SH-SY5Y (cell line): ENCODE measurements around the gene FSTL4.

Source experiments
- GATA2 ChIP-seq: IDR thresholded peaks from 2 replicates; pipeline ENCODE4 v1.6.1; 2011; ENCODE audit warnings: mild to moderate bottlenecking, low read depth, low read length
- GATA3 ChIP-seq: IDR thresholded peaks from 2 replicates; pipeline ENCODE4 v1.6.1; 2011; ENCODE audit warnings: low read depth, mild to moderate bottlenecking, low read length, moderate library complexity

FSTL4 gene

DNA sequence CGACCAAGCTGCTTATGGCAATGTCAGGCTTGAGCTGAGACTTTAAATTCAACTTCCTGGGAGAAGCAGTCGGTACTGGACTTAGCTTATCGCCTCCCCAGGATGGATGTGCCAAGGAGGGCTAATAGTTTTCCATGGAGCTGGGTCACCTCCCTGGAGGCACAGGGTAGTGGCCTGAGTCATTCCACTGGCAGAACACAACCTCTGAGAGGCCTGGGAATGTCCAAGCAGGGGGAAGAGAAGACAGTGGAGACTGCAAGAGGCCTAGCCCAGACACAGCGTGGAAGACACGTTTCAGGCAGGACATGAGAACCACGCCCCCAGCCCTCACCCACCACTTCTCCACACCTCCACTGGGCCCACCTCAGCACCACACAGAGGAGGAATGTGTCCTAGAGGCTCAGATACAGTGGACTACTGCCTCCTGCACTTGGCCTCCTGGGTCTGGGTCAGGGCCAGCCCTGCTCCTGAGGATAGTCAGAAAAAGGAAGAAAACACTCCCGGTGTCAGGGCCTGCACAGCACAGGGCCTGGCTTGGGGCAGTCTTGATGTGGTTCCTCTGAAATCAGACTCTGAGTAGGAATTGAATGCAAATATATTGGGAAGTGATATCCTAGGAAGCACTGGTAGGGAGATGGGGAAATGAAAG, 171.8 kb downstream of the FSTL4 start:
- TF ChIP-seq GATA2 (no peak), GATA3 (no peak)

- TF ChIP-seq GATA3 = no peak
- TF ChIP-seq GATA2 = no peak
Observed at GRCh38 chr5:133439859-133440258, 172.5 kb downstream of the FSTL4 start.

GRCh38 chr5:133438487-133438886, 173.9 kb downstream of the FSTL4 start:
- no peak for TF ChIP-seq GATA3
- TF ChIP-seq GATA2 = no peak

DNA sequence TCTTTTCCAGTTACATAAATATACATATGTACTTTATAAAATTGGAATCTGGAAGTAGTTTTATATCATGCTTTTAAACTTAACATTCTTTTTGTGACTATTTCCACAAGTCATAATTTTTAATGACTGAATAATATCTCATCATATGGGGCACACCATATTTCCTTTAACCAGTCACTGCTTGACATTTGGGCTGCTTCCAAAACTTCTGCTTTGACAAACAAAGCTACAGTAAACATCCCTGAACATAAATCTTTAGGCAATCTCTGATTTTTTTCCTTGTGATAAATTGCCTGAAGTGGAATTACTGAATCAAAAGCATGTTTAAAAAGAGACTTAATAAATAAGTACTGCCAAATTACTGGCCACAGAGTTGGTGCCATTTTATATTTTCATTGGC, 178.0 kb downstream of the FSTL4 start:
- TF ChIP-seq GATA2 (no peak), GATA3 (no peak)

- TF ChIP-seq GATA3 (no peak), GATA2 (no peak)
Observed at GRCh38 chr5:133433641-133434040, 178.7 kb downstream of the FSTL4 start.

GRCh38 chr5:133432956-133433532, 179.3 kb downstream of the FSTL4 start:
- no peak for TF ChIP-seq GATA2
- TF ChIP-seq GATA3 = no peak

DNA sequence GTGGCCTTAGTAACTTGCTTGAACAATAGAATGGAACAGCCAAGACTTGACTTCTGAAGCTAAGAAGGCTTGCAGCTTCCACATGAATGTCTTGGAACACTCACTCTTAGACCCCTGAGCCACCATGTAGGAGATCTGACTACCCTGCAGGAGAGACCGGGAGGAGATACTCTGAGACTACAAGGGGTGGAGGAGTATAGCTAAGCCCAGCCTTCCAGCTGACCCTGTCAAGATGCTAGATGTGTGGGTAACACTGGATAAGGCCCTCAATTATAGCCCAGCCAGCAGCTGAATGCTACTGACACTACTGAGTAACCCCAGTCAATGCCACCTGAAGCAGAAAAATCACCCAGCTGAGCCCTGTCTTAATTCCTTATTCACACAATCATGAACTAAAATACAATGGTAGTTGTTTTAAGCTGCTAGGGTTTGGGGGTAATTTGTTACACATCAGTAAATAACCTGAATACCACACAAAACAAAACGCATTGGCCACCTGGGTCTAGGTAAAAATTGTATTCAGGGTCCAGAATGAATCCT, 180.9 kb downstream of the FSTL4 start:
- no peak for TF ChIP-seq GATA2
- no peak for TF ChIP-seq GATA3

- no peak for TF ChIP-seq GATA3
- TF ChIP-seq GATA2 = no peak
Observed at GRCh38 chr5:133430095-133430494, 182.2 kb downstream of the FSTL4 start.

GRCh38 chr5:133429046-133429445, 183.3 kb downstream of the FSTL4 start:
- TF ChIP-seq GATA3 (no peak), GATA2 (no peak)

DNA sequence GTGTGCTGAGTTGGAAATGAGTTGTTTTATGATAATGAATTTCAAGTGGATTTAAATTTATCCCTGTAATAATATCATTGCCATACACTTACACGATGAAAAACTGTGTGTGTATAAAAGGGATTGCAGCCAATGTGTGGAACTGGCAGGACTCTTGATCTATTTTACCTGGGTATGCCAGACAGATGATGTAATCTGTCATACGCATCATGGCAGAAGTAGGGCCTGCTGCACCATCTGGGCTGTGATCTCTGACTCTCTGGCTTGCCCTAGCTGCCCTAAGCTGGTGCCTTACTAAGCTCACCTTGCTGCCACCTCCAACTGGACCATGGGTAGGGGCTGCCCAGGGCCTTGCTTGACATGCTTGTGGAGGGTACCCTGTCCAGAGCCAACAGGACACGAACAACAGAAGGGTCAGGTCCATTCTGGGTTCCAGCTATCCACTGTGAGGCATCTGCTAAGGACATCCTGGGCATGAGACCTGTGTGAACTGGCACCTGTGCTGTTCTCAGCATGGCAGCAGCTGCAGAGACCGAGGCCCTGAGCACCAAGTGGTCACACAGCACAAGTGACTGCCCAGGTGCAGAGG, 184.2 kb downstream of the FSTL4 start:
- TF ChIP-seq GATA2 = no peak
- no peak for TF ChIP-seq GATA3

DNA sequence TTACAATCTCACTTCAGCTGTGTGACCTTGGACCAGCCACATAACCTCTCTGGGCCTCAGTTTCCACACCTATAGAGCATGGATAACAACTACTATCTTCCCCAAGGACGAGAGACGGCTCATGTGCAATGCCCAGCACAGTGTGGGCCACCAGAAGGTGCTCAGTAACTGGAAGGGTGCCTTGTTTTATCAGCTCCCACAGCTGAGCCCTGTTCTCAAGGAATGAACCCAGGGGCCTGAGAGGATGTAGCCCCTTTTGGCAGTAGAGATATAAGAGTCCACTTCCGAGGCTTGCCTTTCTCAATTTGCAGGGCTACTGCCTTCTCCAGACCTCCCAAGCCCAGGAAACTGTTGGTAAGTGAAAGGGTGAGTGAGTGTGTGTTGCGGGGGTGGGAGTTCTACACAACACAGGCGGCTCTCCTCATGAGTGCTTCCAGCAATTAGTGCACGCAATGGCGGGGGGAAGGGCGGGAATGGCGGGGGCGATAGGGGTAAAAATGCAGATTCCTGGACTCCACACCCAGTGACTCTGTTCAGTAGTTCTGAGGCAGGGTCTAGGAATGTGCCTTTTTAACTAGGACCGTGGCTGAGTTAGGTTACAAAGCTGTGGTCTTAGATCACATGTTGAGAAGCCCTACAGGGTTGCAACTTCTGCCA, 185.1 kb downstream of the FSTL4 start:
- TF ChIP-seq GATA3 = no peak
- TF ChIP-seq GATA2 = no peak

- TF ChIP-seq GATA3 (no peak), GATA2 (no peak)
Observed at GRCh38 chr5:133426264-133426663, 186.1 kb downstream of the FSTL4 start.

DNA sequence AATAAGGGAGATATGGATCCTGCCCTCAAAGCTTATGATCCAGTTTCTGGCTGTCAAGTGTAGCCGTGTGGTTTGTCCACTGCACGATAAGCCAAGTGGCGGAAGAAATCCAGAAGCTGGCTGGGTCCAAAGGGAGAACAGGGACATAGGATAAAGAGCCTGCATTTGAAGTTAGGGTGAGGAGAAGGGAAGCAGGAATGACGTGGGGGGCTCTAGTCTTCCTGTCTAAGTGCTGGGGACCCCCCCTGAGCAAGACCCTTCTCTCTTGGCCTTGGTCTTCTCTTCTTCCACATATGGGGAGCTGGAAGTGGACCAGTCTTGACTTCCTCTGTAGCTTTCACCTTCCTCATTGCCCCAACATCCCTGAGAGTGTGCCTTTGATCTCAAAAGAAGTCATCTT, 186.6 kb downstream of the FSTL4 start:
- no peak for TF ChIP-seq GATA2
- no peak for TF ChIP-seq GATA3

GRCh38 chr5:133425222-133425621, 187.1 kb downstream of the FSTL4 start:
- TF ChIP-seq GATA2 (no peak), GATA3 (no peak)

DNA sequence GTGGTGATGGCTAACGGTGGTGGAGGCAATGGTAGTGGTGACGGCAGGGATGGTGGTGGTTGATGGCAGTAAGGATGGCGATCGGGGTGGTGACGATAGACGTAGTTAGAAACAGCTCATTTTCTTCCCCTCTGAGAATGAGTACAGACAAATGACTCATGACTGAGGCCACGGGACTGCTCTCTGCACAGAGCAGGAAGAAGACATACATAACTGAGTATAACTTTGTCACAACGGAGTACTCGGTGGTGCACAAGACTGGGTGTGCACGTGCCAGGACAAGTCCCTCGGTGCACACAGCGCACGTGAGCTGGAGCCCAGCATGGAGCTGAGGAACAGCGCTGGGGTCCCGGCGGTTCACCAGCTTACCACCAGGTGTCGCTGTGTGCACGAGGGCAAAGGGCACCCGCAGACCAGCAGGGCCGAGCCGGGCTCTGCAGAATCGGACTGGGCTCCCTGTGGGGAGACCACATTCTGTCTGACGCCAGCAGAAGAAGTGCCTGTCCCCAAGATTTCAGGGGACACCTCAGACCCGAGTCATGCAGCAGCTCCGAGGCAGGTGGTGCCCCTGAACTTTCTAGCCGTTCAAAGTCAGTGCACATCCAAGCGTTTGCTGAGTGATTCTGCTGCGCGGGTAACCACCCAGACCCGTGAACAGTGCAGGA, 188.6 kb downstream of the FSTL4 start:
- no peak for TF ChIP-seq GATA2
- no peak for TF ChIP-seq GATA3
